ENCODE data around the gene MNX1.

GRCh38 chr7:157004521-157005455 is 5.7 kb downstream of the MNX1 start:
- TF ChIP-seq POLR2AphosphoS5 (IDR thresholded peaks at IDR 0.05; ENCODE audit: insufficient read depth, low read depth, low read length) = no peak
- no peak for TF ChIP-seq POLR2A (IDR thresholded peaks at IDR 0.05; ENCODE audit: low read depth, low read length)
- no peak for TF ChIP-seq CTCF (IDR thresholded peaks at IDR 0.05; ENCODE audit: extremely low read depth in 1 of 2, insufficient read depth in 1 of 2, low read depth in 1 of 2, low read length in 2 of 2)
- TF ChIP-seq MYC (IDR thresholded peaks at IDR 0.05; ENCODE audit: low read depth, low read length) = no peak
- TF ChIP-seq EZH2 (IDR thresholded peaks at IDR 0.05; ENCODE audit: borderline replicate concordance, low read depth, low read length, severe bottlenecking) = peak; percentile 88
- TF ChIP-seq MAX (IDR thresholded peaks at IDR 0.05; ENCODE audit: insufficient read depth, insufficient read length) = no peak
- TF ChIP-seq JUN (IDR thresholded peaks at IDR 0.05; ENCODE audit: borderline replicate concordance, insufficient read depth, insufficient read length, low read depth) = no peak
- TF ChIP-seq GATA2 (IDR thresholded peaks at IDR 0.05; ENCODE audit: insufficient read depth, insufficient read length, low read depth, low read length) = no peak

Measured in endothelial cell of umbilical vein (primary cell).